ENCODE measurements around the gene LYPD8. TPM values are rescaled to one million over a fixed set of nuclear protein-coding genes. Genes with fewer than 3 reads are reported as not detected.

The LYPD8 gene
- polyA plus RNA-seq, 1 donor from 2014 or later = not detected

DNA sequence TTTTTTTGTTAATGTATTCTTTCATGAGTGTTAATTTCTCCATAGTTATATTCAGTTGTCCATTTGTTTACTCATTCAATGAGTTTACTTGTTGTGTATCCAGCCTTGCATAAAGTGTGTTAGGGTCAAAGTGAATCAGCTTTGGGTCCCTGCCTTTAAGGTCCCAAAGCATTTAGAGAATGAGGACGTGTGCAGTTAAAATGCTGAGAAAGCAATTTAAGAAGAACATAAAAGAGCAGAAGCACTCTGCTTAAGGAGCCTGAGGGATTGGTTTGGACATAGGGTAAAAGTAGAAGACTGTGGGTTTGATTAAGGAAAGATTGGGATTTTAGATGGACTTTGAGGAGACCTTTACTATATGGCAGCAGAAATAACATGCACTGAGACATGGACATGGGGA lies 56.5 kb downstream of the LYPD8 start:
- Histone ChIP-seq H2AFZ (ENCODE audit: low read depth, low read length) (no peak overlapping the region), H3K9me3 (ENCODE audit: low read length) (no peaks in the 10 kb centered on the region), H3K36me3 (ENCODE audit: insufficient read depth, low read length) (no peaks in the 10 kb centered on the region), H3K27ac (ENCODE audit: low read length) (no peak overlapping the region), H3K4me3 (ENCODE audit: low read length) (no peak overlapping the region), H3K9ac (ENCODE audit: low read length) (no peak overlapping the region), H3K4me2 (ENCODE audit: low read length) (no peak overlapping the region), H3K9me2 (ENCODE audit: insufficient read depth, low read length) (no peaks in the 10 kb centered on the region), H3K79me2 (replicated peaks; ENCODE audit: insufficient read depth, low read length) (no peaks in the 10 kb centered on the region), H3F3A (ENCODE audit: insufficient read depth, low read length, poor library complexity, severe bottlenecking) (no peaks in the 10 kb centered on the region), H4K20me1 (ENCODE audit: insufficient read depth) (no peaks in the 10 kb centered on the region), H3K27me3 (ENCODE audit: insufficient read depth, low read depth, low read length) (no peaks in the 10 kb centered on the region)
- TF ChIP-seq REST (IDR thresholded peaks at IDR 0.05; ENCODE audit: borderline replicate concordance) = no peak
- TF ChIP-seq EP300 (conservative IDR thresholded peaks at IDR 0.05; ENCODE audit: poor library complexity, severe bottlenecking) = no peak
- no peak for TF ChIP-seq RAD21 (conservative IDR thresholded peaks at IDR 0.05)
- no peak for TF ChIP-seq TAF1 (IDR thresholded peaks at IDR 0.05; ENCODE audit: low read depth)
- TF ChIP-seq MXI1 (conservative IDR thresholded peaks at IDR 0.05; ENCODE audit: poor library complexity, severe bottlenecking) = no peak
- no peak for TF ChIP-seq EZH2 (IDR thresholded peaks at IDR 0.05; ENCODE audit: borderline replicate concordance, insufficient read depth, low read length, poor library complexity, severe bottlenecking)
- no peak for TF ChIP-seq POLR2AphosphoS5 (IDR thresholded peaks at IDR 0.05)
- TF ChIP-seq SMC3 (conservative IDR thresholded peaks at IDR 0.05; ENCODE audit: poor library complexity) = no peak
- no peak for TF ChIP-seq CTCF (IDR thresholded peaks at IDR 0.05; ENCODE audit: poor library complexity, severe bottlenecking)

DNA sequence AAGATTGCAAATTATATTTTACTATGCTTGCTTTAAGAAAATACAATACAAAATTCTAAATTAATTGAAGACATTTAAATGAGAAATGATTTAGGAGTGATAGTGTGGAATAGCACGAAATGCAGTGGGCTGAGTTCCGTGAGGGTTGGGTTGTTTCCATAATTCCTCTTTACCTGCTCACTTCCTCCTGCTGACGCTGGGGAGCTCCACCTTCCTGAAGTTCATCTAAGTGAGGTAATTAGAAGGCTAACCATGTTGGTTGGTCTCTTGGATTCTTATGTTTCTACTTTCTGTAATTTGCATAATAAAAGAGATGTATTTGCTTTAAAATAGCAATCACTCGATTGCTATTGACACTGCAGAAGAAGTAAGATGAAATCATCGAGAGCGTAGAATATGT lies 57.7 kb downstream of the LYPD8 start:
- H2AFZ ChIP-seq (ENCODE audit: low read depth, low read length) = no peak overlapping the region
- no peaks in the 10 kb centered on the region for H3K27me3 ChIP-seq (ENCODE audit: insufficient read depth, low read depth, low read length)
- H3K9ac ChIP-seq (ENCODE audit: low read length) = no peak overlapping the region
- no peak overlapping the region for H3K4me3 ChIP-seq (ENCODE audit: low read length)
- H3F3A ChIP-seq (ENCODE audit: insufficient read depth, low read length, poor library complexity, severe bottlenecking) = no peaks in the 10 kb centered on the region
- H3K27ac ChIP-seq (ENCODE audit: low read length) = no peak overlapping the region
- H3K9me2 ChIP-seq (ENCODE audit: insufficient read depth, low read length) = no peaks in the 10 kb centered on the region
- TF ChIP-seq EZH2 (IDR thresholded peaks at IDR 0.05; ENCODE audit: borderline replicate concordance, insufficient read depth, low read length, poor library complexity, severe bottlenecking) (no peak), REST (IDR thresholded peaks at IDR 0.05; ENCODE audit: borderline replicate concordance) (no peak), CTCF (IDR thresholded peaks at IDR 0.05; ENCODE audit: poor library complexity, severe bottlenecking) (no peak), RAD21 (conservative IDR thresholded peaks at IDR 0.05) (no peak), TAF1 (IDR thresholded peaks at IDR 0.05; ENCODE audit: low read depth) (no peak), EP300 (conservative IDR thresholded peaks at IDR 0.05; ENCODE audit: poor library complexity, severe bottlenecking) (no peak)
- no peaks in the 10 kb centered on the region for H4K20me1 ChIP-seq (ENCODE audit: insufficient read depth)
- H3K36me3 ChIP-seq (ENCODE audit: insufficient read depth, low read length) = no peaks in the 10 kb centered on the region
- H3K9me3 ChIP-seq (ENCODE audit: low read length) = no peaks in the 10 kb centered on the region
- H3K79me2 ChIP-seq (replicated peaks; ENCODE audit: insufficient read depth, low read length) = no peaks in the 10 kb centered on the region
- no peak overlapping the region for H3K4me2 ChIP-seq (ENCODE audit: low read length)
